Measurements from ENCODE around the gene CALN1. TPM values are rescaled to one million over a fixed set of nuclear protein-coding genes. Genes with fewer than 3 reads are reported as not detected.

CALN1 gene
- total RNA-seq, 1 experiment from 2014 or later = not detected

DNA sequence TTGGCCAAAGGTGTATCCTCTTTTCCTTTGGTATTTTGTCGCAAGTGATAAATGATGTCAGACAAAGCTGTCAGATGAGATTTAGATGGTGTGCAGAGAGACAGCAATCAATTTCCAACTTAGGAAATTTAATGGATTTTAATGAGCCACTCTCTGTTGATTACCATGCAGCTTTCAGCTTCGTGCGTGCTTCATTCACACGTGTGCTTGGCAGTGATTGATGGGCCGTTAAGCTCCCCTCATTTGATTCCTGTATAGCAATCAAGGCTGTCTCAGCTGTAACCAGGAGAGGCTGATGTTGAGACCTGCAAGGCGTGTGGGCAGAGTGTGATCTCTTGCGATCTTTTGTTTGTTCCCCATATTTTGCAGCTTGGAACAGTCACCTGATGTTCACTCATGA is 439.6 kb downstream of the CALN1 start:
- BruUV-seq (replicated peaks) = no TSS peak
- H3K4me3 Mint-ChIP-seq (ENCODE audit: unreplicated experiment) = no peak overlapping the region
- H3K27ac Mint-ChIP-seq (ENCODE audit: unreplicated experiment) = no peak overlapping the region
- no peaks in the 10 kb centered on the region for H3K27me3 ChIP-seq (replicated peaks; ENCODE audit: control insufficient read depth, insufficient read depth, low read length)
- H3K9me3 ChIP-seq = no peaks in the 10 kb centered on the region
- H3K36me3 ChIP-seq (ENCODE audit: control insufficient read depth, insufficient read depth, low read length) = no peaks in the 10 kb centered on the region
- peaks cover 3% of the 10 kb centered on the region for H3K27me3 Mint-ChIP-seq (ENCODE audit: insufficient read depth, unreplicated experiment)
- intact Hi-C loops (cut with micrococcal nuclease; ENCODE audit: unreplicated experiment) = no loop called here
- ChIA-PET CTCF (no interaction called here), POLR2A (no interaction called here)
- DNase-seq = no peak
- H3K4me1 Mint-ChIP-seq (ENCODE audit: low read depth, unreplicated experiment) = no peaks in the 10 kb centered on the region
- H3K4me3 ChIP-seq (ENCODE audit: low read depth, low read length) = no peak overlapping the region
- no peaks in the 10 kb centered on the region for H3K4me1 ChIP-seq
- peaks cover 5% of the 10 kb centered on the region for H3K9me3 Mint-ChIP-seq (ENCODE audit: unreplicated experiment)
- H3K36me3 Mint-ChIP-seq (ENCODE audit: insufficient read depth, unreplicated experiment) = no peaks in the 10 kb centered on the region
- TF ChIP-seq, protein P1, sequence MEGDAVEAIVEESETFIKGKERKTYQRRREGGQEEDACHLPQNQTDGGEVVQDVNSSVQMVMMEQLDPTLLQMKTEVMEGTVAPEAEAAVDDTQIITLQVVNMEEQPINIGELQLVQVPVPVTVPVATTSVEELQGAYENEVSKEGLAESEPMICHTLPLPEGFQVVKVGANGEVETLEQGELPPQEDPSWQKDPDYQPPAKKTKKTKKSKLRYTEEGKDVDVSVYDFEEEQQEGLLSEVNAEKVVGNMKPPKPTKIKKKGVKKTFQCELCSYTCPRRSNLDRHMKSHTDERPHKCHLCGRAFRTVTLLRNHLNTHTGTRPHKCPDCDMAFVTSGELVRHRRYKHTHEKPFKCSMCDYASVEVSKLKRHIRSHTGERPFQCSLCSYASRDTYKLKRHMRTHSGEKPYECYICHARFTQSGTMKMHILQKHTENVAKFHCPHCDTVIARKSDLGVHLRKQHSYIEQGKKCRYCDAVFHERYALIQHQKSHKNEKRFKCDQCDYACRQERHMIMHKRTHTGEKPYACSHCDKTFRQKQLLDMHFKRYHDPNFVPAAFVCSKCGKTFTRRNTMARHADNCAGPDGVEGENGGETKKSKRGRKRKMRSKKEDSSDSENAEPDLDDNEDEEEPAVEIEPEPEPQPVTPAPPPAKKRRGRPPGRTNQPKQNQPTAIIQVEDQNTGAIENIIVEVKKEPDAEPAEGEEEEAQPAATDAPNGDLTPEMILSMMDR (IDR thresholded peaks at IDR 0.05; ENCODE audit: insufficient read depth in 1 of 2, low read depth in 1 of 2, low read length in 1 of 2, severe bottlenecking in 1 of 2, unreplicated experiment in 1 of 2) = no peak

DNA sequence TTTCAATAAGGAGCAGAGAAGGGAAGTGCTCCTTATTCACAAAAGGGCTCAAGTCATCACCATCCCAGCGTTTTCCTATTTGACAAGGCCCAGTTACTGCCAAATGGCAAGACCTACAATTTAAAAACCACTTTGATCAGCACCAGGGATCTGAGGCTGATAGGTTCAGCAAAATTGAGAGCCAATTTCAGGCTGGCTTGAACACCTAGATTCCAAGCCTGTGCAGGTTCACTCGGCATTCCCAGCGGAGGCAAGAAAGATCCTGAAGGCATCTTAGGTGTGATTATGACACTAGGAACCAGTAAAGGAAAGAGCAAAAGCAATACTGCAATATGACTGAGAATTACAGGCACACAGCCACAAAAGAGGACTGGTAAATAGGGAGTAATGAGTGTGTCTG is 441.4 kb downstream of the CALN1 start:
- Mint-ChIP-seq H3K36me3 (ENCODE audit: insufficient read depth, unreplicated experiment) (no peaks in the 10 kb centered on the region), H3K27ac (ENCODE audit: unreplicated experiment) (no peak overlapping the region), H3K27me3 (ENCODE audit: insufficient read depth, unreplicated experiment) (peaks cover 3% of the 10 kb centered on the region), H3K4me1 (ENCODE audit: low read depth, unreplicated experiment) (no peaks in the 10 kb centered on the region), H3K9me3 (ENCODE audit: unreplicated experiment) (peaks cover 5% of the 10 kb centered on the region), H3K4me3 (ENCODE audit: unreplicated experiment) (no peak overlapping the region)
- intact Hi-C loops (cut with micrococcal nuclease; ENCODE audit: unreplicated experiment) = no loop called here
- POLR2A ChIA-PET = no interaction called here
- Histone ChIP-seq H3K4me3 (ENCODE audit: low read depth, low read length) (no peak overlapping the region), H3K4me1 (no peaks in the 10 kb centered on the region), H3K36me3 (ENCODE audit: control insufficient read depth, insufficient read depth, low read length) (no peaks in the 10 kb centered on the region), H3K9me3 (no peaks in the 10 kb centered on the region), H3K27me3 (replicated peaks; ENCODE audit: control insufficient read depth, insufficient read depth, low read length) (no peaks in the 10 kb centered on the region)
- CTCF ChIA-PET = no interaction called here
- no peak for DNase-seq
- TF ChIP-seq, protein P1 (IDR thresholded peaks at IDR 0.05; ENCODE audit: insufficient read depth in 1 of 2, low read depth in 1 of 2, low read length in 1 of 2, severe bottlenecking in 1 of 2, unreplicated experiment in 1 of 2) = no peak
- BruUV-seq (replicated peaks) = no TSS peak

DNA sequence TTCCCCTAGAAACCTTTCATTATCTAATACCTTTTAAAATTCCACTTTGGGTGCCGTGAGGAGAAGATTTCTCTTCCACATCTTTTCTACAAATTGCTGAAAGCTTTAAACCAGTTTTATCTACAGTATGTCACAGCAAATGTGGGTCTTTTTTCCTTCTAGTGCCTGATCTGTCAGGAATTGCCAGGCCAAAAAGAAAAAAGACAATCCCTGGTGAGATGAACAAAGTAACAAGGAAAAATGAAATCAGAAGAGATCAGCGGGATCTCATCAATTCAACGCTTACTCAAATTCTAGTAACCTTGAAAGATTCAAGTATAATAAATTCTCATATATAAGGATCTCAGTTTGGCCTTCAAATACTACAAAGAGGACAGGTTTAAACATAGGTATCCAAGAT is 449.5 kb downstream of the CALN1 start:
- Histone ChIP-seq H3K27me3 (replicated peaks; ENCODE audit: control insufficient read depth, insufficient read depth, low read length) (no peaks in the 10 kb centered on the region), H3K4me1 (no peaks in the 10 kb centered on the region), H3K36me3 (ENCODE audit: control insufficient read depth, insufficient read depth, low read length) (no peaks in the 10 kb centered on the region), H3K9me3 (no peaks in the 10 kb centered on the region), H3K4me3 (ENCODE audit: low read depth, low read length) (no peak overlapping the region)
- ChIA-PET CTCF (no interaction called here), POLR2A (no interaction called here)
- Mint-ChIP-seq H3K4me1 (ENCODE audit: low read depth, unreplicated experiment) (no peaks in the 10 kb centered on the region), H3K9me3 (ENCODE audit: unreplicated experiment) (peaks cover 9% of the 10 kb centered on the region), H3K36me3 (ENCODE audit: insufficient read depth, unreplicated experiment) (no peaks in the 10 kb centered on the region), H3K27me3 (ENCODE audit: insufficient read depth, unreplicated experiment) (no peaks in the 10 kb centered on the region), H3K4me3 (ENCODE audit: unreplicated experiment) (no peak overlapping the region), H3K27ac (ENCODE audit: unreplicated experiment) (no peak overlapping the region)
- TF ChIP-seq, protein P1 (IDR thresholded peaks at IDR 0.05; ENCODE audit: insufficient read depth in 1 of 2, low read depth in 1 of 2, low read length in 1 of 2, severe bottlenecking in 1 of 2, unreplicated experiment in 1 of 2) = no peak
- intact Hi-C loops (cut with micrococcal nuclease; ENCODE audit: unreplicated experiment) = no loop called here
- DNase-seq = no peak
- no TSS peak for BruUV-seq (replicated peaks)

All from Caco-2 (cell line).